Neural cell (in vitro differentiated cells): ENCODE results near the gene CEP70. TPM values are rescaled to one million over a fixed set of nuclear protein-coding genes. Genes with fewer than 3 reads are reported as not detected.

Experiments
- H2AFZ ChIP-seq: fragments of 200-600, 300-800 bp; sonication (generic), shearing (Covaris generic); 2 replicates; pipeline ENCODE4 v1.6.0; 2014; ENCODE audit warnings: low read depth, mild to moderate bottlenecking, antibody characterized with exemption, low read length, moderate library complexity
- H3F3A ChIP-seq: fragments of 200-600 bp; shearing (Covaris generic); 2 replicates; pipeline ENCODE4 v1.6.1; 2016; ENCODE audit warnings: mild to moderate bottlenecking, moderate library complexity, mixed read lengths, antibody characterized with exemption, low read length; ENCODE audit not compliant: insufficient read depth, poor library complexity, severe bottlenecking
- H3K27ac ChIP-seq: fragments of 200-600, 300-800 bp; sonication (generic), shearing (Covaris generic); 2 replicates; pipeline ENCODE4 v1.5.1; 2014; ENCODE audit warnings: mild to moderate bottlenecking, low read length, moderate library complexity
- H3K27me3 ChIP-seq: fragments of 300-800, 200-600 bp; sonication (generic), shearing (Covaris generic); 2 replicates; pipeline ENCODE4 v1.6.0; 2014; ENCODE audit warnings: mild to moderate bottlenecking, low read depth, low read length, moderate library complexity; ENCODE audit not compliant: insufficient read depth
- H3K36me3 ChIP-seq: fragments of 300-800, 200-600 bp; sonication (generic), shearing (Covaris generic); 2 replicates; pipeline ENCODE4 v1.5.1; 2014; ENCODE audit warnings: mild to moderate bottlenecking, antibody characterized with exemption, low read length, moderate library complexity; ENCODE audit not compliant: insufficient read depth
- H3K4me2 ChIP-seq: fragments of 300-800, 200-600 bp; sonication (generic), shearing (Covaris generic); 2 replicates; pipeline ENCODE4 v1.6.0; 2014; ENCODE audit warnings: mild to moderate bottlenecking, low read length
- H3K4me3 ChIP-seq: fragments of 300-800, 200-600 bp; sonication (generic), shearing (Covaris generic); 2 replicates; pipeline ENCODE4 v1.5.1; 2014; ENCODE audit warnings: mild to moderate bottlenecking, low read length, moderate library complexity
- H3K79me2 ChIP-seq: fragments of 200-600 bp; shearing (Covaris generic); replicated peaks from 2 replicates; pipeline ENCODE4 v1.6.0; 2014; ENCODE audit warnings: mild to moderate bottlenecking, low read length, moderate library complexity; ENCODE audit not compliant: insufficient read depth
- H3K9ac ChIP-seq: fragments of 300-800, 200-600 bp; sonication (generic), shearing (Covaris generic); 2 replicates; pipeline ENCODE4 v1.6.1; 2016; ENCODE audit warnings: mild to moderate bottlenecking, low read length, mixed read lengths
- H3K9me2 ChIP-seq: fragments of 200-600 bp; shearing (Covaris generic); 2 replicates; pipeline ENCODE4 v1.6.1; 2016; ENCODE audit warnings: mild to moderate bottlenecking, low read length, mixed read lengths; ENCODE audit not compliant: insufficient read depth
- H3K9me3 ChIP-seq: fragments of 200-600, 300-800 bp; sonication (generic), shearing (Covaris generic); 2 replicates; pipeline ENCODE4 v1.6.1; 2016; ENCODE audit warnings: mild to moderate bottlenecking, mixed run types, low read length, moderate library complexity, mixed read lengths
- H4K20me1 ChIP-seq: fragments of 200-600 bp; shearing (Covaris generic); 2 replicates; pipeline ENCODE4 v1.6.1; 2016; ENCODE audit warnings: mild to moderate bottlenecking, mixed run types; ENCODE audit not compliant: insufficient read depth
- CTCF ChIP-seq: fragments of 450-650 bp; IDR thresholded peaks from 2 replicates; pipeline ENCODE4 v1.5.1; 2014; ENCODE audit warnings: antibody characterized with exemption, mild to moderate bottlenecking, moderate library complexity; ENCODE audit not compliant: poor library complexity, severe bottlenecking
- EP300 ChIP-seq: fragments of 450-650 bp; conservative IDR thresholded peaks from 2 replicates; pipeline ENCODE4 v1.6.1; 2014; ENCODE audit warnings: antibody characterized with exemption, mild to moderate bottlenecking, moderate library complexity; ENCODE audit not compliant: poor library complexity, severe bottlenecking
- EZH2 ChIP-seq: fragments of 200-600, 300-800 bp; shearing (Covaris generic), sonication (generic); IDR thresholded peaks from 2 replicates; pipeline ENCODE4 v1.6.1; 2014; ENCODE audit warnings: antibody characterized with exemption, low read length, borderline replicate concordance, mild to moderate bottlenecking; ENCODE audit not compliant: insufficient read depth, poor library complexity, severe bottlenecking
- MXI1 ChIP-seq: fragments of 450-650 bp; conservative IDR thresholded peaks from 2 replicates; pipeline ENCODE4 v1.6.1; 2014; ENCODE audit warnings: antibody characterized with exemption, mild to moderate bottlenecking; ENCODE audit not compliant: poor library complexity, severe bottlenecking
- POLR2AphosphoS5 ChIP-seq: IDR thresholded peaks from 2 replicates; pipeline ENCODE4 v1.6.1; 2012
- RAD21 ChIP-seq: fragments of 450-650 bp; conservative IDR thresholded peaks from 2 replicates; pipeline ENCODE4 v1.6.1; 2014; ENCODE audit warnings: antibody characterized with exemption, mild to moderate bottlenecking, moderate library complexity
- REST ChIP-seq: IDR thresholded peaks from 2 replicates; pipeline ENCODE4 v1.6.1; 2012; ENCODE audit warnings: borderline replicate concordance
- SMC3 ChIP-seq: fragments of 450-650 bp; conservative IDR thresholded peaks from 2 replicates; pipeline ENCODE4 v1.6.1; 2014; ENCODE audit warnings: antibody characterized with exemption, mild to moderate bottlenecking, moderate library complexity; ENCODE audit not compliant: poor library complexity
- TAF1 ChIP-seq: IDR thresholded peaks from 2 replicates; pipeline ENCODE4 v1.6.1; 2012; ENCODE audit warnings: low read depth
- polyA plus RNA-seq: library from polyadenylated mRNA; depleted of rRNA; stranded (reverse); fragments of >200 nt; gene quantifications from 2 replicates; pipeline ENCODE4 v1.2.3, GENCODE V29; 2014

The CEP70 gene
- polyA plus RNA-seq, 1 donor from 2014 or later = 25.0 TPM

GRCh38 chr3:138456961-138457862, 136.8 kb downstream of the CEP70 start:
- Histone ChIP-seq H3K27ac (no peak overlapping the region), H3K79me2 (no peaks in the 10 kb centered on the region), H3K9ac (no peak overlapping the region), H3K9me2 (no peaks in the 10 kb centered on the region), H4K20me1 (no peaks in the 10 kb centered on the region), H3K9me3 (no peaks in the 10 kb centered on the region), H3F3A (no peaks in the 10 kb centered on the region), H3K4me3 (no peak overlapping the region), H2AFZ (no peak overlapping the region), H3K4me2 (no peak overlapping the region), H3K27me3 (no peaks in the 10 kb centered on the region), H3K36me3 (no peaks in the 10 kb centered on the region)
- TF ChIP-seq TAF1 (no peak), EP300 (no peak), EZH2 (no peak), RAD21 (no peak), SMC3 (no peak), MXI1 (no peak), POLR2AphosphoS5 (no peak), REST (no peak), CTCF (no peak)

- H3F3A ChIP-seq = no peaks in the 10 kb centered on the region
- no peaks in the 10 kb centered on the region for H4K20me1 ChIP-seq
- H3K4me3 ChIP-seq = no peak overlapping the region
- no peaks in the 10 kb centered on the region for H3K27me3 ChIP-seq
- no peaks in the 10 kb centered on the region for H3K9me3 ChIP-seq
- H2AFZ ChIP-seq = no peak overlapping the region
- no peaks in the 10 kb centered on the region for H3K79me2 ChIP-seq
- no peak overlapping the region for H3K27ac ChIP-seq
- no peaks in the 10 kb centered on the region for H3K9me2 ChIP-seq
- no peak overlapping the region for H3K4me2 ChIP-seq
- no peak for TF ChIP-seq TAF1
- TF ChIP-seq SMC3 = no peak
- TF ChIP-seq EP300 = no peak
- TF ChIP-seq EZH2 = no peak
- TF ChIP-seq MXI1 = no peak
- no peak for TF ChIP-seq REST
- TF ChIP-seq RAD21 = no peak
- no peak for TF ChIP-seq CTCF
- no peak for TF ChIP-seq POLR2AphosphoS5
- H3K9ac ChIP-seq = no peak overlapping the region
- H3K36me3 ChIP-seq = no peaks in the 10 kb centered on the region
Observed at GRCh38 chr3:138455801-138456716, 138.0 kb downstream of the CEP70 start.
